Limb (tissue), 2 donors: Measurements from ENCODE around the gene THOP1.

Experiments
- DNase-seq, 2 donors: peaks; one replicate each; pipeline ENCODE4 v3.0.0-alpha.2; 2016; ENCODE audit errors: extremely low spot score in 2 of 2

THOP1 gene

DNA sequence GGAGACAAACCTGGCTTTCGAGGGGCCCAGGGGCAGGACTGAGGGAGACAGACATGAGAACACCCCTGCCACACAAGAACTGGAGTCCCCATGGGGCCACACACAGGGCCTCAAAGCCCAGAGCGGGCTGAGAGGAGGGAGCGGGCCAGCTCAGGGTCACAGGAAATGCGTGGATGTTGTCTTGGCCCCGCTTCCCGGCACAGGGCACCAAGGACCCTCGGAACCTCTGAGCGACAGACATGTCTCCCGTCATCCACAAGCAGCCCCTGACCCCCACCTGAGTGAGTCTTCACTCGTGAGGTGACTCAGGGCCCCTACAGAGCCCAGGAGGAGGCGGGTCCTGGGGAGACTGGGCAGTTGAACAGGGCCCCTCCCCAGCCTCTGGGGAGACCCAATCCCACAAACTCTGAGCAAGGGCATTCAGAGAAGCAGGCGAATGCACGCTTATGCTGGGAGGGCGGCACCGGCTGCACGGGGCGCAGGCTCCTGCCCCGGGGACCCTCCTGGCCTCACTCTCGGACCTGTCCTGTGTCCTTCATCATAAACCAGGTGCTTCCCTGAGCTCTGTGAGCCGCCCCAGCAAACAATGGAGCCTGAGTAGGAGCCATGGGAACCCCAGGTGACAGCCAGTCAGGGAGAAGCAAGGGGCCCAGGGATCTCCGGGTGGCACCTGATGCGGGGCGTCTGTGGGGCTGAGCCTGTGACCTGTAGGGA is 22.4 kb upstream of the THOP1 start:
- DNase-seq, result no peak

DNA sequence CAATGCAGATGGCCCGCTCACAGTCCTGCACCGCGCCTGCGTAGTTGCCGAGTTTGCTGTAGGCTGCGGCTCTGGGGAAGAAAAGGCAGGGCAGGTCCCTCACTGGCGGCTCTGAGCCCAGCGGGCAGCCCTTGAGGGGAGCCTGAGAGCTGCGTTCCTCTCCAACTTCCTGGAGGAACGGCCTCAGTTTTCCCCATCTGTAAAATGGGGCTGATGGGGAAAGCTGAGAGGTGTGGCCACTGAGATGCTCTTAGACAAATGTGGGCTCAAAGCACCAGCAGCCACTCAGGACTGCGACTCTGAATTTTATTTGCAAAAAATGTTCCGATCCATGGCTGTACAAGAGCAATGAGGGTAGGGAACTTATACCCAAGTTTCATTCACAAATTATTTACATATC is 21.6 kb upstream of the THOP1 start:
- no peak for DNase-seq

DNA sequence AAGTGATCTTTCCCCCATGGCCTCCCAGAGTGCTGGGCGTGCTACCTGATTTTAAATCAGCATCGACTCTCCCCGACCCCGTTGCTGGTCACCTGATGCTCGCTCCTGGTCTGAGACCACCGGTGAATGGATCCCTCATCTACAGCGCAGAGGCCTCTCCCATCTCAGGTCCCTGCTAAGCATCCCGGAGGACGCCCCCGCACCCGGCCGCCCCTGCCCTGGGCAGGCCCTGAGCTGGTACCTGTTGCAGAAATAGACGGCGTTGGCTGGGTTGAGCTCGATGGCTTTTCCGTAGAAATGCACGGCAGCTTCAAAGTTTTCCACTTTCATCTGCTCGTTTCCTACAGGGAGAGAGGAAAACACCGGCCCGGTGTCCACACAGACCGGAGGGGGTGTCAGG is 20.4 kb upstream of the THOP1 start:
- no peak for DNase-seq

DNA sequence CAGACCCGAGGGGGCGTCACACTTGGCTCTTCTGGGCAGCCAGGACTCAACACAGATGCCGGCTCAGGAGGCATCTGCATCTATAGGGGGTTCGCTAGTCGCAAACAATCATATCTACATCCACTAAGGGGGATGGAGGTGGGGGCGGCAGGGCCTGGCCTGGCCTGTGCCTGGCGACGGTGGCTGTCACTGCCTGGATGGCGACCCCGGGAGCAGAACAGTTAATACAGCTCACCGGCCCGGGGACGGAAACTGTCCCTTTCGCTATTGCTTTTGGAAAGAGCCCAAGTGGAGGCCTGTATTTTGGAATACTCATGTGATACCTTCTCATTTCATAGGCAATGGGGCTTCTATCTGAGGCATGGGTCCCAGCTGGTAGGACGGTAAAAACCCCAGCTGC is 19.9 kb upstream of the THOP1 start:
- no peak for DNase-seq

DNA sequence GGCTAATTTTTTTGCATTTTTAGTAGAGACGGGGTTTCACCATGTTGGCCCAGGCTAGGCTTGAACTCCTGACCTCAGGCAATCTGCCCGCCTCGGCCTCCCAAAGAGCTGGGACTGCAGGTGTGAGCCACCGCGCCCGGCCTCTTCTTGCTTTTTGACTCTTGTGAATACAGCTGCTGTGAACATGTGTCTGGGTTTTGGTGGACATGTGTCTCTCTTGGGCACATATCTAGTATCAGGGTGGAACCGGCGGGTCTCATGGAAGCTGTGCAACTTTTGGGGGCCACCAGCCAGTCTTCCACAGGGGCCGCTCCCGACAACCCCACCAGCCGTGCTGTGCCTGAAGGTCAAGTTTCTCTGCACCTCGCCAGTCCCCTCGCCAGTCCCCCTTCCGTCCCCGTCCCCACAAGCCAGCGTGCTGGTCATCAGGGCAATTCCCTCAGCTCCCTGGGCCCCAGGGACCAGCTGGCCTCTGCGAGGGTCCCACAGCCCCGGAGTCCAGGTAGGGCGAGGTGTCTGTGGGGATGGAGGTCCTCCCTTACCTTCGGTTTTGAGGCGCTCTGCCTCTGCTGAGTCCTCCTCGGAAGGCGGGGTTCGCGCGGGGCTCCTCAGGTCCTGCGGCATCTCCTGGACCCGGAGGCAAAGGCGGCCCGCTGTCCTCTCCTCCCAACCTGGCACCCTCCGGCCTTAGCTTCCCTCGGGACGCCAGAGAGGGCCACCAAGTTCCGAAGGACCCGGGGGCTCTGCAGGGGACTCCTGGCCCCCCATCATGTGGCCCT is 18.5 kb upstream of the THOP1 start:
- DNase-seq, result no peak

DNA sequence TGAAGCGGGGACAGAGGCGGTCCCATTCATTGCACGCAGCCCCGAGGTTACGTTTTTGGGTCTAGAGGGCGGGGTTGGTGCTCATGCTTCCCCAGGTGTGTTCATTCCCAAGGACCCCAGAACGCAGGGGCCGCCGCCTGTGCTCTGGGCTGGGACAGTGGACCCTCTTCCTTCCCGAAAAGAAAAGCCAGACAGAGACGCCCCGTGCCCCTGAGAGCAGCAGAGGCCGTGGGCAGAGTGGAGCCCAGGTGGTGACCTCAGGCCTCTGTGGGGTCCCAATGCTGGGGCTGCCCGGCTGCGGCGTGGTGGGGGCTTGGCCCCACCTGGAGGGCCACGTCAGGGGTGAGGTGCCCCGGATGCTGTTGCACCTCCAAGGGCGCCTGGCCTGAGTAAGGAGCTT is 17.6 kb upstream of the THOP1 start:
- DNase-seq, result no peak

DNA sequence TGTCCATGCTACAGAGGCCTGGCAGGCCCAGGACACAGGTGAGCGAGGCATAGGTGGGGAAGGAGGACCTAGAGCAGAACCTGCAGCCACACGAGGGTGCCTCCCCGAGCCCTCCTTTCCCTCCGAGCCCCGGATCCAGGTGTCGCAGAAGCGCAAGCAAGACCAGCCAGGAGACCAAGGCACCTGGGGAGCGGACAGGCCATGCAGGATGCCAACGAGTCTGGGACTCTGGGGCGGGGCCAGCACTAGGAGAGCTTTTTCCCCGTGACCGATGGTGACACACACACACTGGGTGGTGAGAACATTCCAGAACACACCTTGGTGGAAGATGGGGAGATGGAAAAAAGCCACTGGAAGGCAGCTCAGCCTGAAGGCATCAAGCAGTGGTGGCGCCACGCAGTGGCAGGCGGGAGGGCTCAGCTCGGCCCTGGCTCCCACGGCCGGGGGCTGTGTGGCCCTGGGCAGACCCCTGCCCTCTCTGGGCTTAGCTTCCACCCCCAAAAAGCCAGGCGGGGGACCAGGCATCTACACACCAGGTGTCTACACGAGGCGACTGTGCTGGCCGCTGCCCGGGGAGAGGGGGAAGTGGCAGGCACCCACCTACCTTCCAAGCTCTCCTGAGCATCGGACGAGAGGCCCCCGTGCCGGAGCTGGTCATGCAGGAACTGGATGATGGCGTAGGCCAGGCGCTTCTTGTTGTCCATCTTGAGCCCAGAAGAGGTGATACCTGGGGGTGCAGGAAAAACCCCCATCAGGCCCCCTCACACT is 16.8 kb upstream of the THOP1 start:
- no peak for DNase-seq

DNA sequence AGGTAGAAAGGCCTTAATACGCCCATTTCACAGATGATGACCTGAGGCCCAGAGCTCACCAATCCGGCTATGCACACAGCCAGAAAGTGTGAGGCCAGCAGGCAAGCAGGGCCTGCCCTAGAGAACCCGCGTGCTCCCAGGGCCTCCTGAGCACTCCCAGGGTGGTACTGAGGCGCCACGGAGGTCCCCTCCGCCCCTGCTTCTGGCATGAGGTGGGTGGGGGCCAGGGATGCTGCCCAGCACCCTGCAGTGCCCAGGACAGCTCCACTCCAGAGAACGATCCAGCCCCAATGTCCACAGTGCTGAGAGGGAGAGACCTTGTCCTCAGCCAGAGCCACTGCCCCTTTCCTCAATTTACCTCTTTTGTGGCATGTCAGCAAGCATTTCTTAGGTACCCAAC is 16.1 kb upstream of the THOP1 start:
- no peak for DNase-seq

DNA sequence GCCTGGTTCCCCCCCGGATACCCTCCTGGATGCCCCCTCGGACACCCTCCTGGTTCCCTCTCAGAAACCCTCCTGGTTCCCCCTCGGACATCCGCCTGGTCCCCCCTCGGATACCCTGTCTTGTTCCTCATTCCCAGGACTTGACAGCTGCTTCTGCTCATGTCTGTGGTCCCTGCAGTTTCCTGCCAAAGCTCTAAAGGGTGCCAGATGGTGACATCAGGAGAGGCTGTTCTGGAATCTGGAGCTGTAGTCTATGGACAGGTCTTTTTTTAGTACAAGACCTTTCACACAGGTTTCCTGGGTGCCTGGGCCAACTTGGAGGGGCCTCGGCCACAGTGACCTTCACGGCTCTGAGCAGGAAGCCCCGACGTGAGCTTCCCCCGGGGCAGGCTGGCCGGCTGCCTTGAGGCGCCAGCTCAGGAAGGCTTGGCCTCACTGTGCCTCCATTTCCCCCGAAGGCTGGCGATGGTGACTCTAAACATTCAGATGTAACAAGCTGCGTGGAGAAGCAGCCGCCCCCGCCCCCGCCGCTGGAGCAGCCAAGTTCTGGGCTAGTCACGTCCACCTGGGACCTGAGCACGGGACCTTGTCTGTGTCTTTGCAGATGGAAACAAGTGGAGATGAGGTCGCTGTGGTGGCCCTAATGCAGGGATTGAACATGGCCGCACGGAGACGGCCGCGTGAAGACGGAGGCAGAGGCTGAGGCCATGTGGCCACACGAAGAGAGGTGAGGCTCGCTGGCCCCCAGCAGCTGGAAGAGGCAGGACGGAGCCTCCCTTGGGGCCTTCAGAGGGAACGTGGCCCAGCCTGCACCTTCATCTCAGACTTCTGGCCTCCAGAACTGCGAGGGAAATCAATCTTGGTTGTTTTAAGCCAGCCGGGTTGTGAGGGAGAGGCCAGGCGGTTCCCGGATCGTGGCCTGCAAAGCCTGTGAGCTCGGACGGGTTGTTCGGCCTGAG is 15.0 kb upstream of the THOP1 start:
- DNase-seq, result peak in 1 of 2 donors; percentile 47

DNA sequence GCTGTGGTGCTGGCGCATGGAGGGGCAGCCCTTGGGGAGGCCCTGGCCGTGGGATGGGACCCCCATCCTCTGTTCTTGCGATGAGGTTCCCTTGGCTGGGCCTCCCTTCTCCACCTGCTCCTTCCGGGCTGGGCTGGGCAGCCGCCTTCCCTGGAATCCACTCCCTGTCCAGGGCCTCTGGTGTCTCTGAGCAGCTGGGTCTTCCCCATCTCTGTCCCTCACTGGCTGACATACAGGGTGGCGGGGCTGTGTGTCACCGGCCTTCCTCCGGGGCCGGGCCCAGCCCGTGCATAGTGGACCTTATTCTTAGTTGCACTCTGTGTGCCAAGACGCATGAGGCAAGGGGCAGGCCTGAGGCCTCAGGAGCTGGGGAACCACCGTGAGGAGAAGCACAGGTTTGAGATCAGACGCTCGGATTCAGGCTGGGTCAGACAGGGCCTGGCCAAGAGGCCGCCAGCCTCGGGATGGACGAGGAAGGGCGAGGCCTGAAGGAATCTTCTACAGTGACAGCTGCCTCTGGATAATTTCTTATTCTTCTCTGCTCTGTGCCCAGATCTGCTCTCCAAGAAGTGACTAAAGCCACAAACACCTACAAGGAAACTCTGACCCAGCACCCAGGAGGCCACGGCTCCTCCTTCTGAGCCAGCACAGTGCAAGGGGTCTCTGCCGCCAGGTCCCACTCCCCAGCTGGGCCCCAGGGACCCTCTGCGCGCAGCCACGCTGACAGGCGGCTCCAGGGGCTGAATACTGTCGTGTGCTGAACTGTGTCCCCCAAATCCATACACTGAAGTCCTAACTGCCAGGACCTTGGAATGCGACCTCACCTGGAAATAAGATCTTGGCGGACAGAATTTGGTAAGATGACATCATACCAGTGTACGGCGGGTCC is 13.3 kb upstream of the THOP1 start:
- DNase-seq, result peak in 1 of 2 donors; percentile 7

DNA sequence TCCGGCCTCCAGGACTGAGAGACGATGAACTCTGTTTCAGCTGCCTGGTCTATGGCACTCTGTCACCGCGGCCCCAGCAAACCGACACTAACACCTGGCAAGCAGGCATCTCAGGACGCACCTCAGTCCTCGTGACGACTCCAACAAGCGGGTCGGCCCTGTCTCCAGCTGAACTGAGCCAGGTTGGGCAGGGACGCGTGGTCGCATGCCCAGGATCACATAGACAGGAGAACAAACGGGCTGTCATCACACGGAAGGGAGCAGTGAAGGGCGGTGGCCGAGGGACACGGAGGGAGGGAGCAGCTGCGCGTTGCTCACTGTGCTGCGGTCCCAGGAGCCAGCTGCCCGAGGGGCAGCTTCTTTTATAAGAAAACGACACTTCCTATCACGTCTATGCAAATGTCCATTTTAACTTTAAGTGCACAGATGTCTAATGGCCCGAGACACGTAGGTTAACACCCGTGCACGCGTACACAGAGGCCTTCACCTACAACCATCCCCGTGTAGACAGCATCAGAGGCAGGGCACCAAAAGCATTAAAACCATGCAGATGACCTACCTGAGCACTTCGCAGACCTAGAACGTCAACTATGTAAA is 11.1 kb upstream of the THOP1 start:
- DNase-seq, result no peak

DNA sequence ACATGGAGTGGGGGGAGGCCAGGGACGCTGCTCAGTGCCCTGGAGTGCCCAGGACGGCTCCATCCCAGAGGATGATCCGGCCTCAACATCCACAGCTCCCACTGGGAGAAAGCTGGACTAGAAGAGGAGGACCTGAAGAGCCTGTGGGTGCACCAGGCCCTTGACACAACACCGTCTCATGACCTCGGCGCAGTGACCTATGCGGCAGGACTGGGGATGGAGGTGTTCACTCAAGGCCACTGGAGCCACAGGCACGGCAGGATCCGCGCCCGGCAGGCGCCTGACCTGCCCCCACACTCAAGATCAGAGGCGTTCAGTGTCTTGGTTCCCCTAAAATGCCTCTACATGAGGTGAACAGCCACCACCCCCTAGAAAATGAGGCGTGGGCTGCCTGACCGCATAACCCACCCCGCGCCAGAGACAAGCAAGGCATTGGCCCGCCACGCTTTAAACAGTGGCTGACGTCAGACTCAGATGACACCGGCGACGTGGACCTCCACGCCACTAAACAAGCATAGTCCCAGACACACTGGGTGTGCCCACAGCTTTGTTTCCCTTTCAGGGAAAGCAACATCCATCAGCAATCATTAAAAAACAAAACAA is 10.2 kb upstream of the THOP1 start:
- no peak for DNase-seq

DNA sequence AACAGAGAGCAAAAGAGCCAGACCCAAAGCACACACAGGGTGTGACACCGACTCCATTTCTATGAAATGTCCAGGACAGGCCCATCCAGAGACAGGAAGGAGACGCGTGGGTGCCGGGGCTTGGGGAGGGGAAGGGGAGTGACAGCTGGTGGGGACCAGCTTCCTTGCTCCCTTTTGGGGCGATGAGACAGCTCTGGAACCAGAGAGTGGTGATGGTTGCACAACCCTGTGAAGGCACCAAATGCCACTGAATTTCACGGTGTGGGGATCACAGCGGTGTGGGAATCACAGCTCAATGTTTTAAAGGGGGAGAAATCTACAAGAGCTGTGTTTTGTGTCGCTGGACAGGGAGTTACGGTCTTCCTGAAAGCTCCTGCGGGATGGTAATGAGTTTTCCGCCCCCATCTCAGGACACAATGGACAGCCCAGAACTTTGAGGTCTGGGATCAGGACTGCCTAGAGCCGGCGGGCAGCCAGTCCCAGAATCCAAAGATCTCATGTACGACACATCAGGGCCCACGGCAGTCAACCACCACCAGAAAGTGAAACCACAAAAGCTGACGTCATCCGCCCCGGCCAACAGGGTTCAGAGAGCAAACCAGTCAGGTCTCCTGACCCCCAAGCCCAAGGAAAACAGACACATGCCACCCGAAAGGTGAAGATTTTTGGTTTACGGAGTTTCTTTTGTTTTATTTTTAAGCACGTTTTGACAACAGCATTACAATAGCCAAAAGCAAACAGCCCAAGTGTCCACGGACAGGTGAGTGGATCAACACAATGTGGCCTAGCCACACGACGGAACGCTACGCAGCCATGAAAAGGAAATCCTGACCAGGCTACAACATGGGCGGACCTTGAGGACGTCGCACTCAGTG is 9.5 kb upstream of the THOP1 start:
- DNase-seq, result no peak

DNA sequence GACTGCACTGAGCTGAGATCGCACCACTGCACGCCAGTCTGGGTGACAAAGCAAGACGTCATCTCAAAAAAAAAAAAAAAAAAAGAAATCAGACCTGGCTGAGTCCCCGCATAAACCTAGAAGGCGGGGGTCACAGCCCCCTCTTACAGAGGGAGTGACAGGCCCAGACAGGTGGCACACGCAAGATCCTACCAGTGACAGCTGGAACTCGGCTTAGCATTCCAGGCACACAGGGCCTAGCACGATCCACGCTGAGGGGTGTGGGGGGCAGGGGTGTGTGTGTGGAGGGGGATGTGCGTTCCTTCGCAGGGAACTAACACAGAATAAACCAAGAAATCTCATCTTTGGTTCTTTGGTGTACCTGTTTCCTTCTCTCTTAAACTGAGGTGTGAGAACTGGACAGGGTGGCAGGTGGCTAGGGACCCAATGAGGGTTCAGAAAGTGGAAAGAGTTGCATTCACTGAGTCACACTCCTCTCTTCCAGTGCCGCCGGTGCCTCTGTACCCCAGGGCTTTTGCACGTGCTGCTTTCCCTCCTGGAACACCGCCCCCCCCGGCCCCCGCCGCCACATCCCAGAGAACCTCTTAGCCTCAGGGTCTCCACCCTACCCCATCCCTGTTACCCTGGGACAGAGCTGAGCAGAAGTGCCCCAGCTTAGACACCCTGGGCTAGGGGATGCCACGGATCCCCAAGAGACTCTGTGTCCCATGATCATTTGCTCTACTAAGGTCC is 7.2 kb upstream of the THOP1 start:
- DNase-seq, result peak in 1 of 2 donors; percentile 23

DNA sequence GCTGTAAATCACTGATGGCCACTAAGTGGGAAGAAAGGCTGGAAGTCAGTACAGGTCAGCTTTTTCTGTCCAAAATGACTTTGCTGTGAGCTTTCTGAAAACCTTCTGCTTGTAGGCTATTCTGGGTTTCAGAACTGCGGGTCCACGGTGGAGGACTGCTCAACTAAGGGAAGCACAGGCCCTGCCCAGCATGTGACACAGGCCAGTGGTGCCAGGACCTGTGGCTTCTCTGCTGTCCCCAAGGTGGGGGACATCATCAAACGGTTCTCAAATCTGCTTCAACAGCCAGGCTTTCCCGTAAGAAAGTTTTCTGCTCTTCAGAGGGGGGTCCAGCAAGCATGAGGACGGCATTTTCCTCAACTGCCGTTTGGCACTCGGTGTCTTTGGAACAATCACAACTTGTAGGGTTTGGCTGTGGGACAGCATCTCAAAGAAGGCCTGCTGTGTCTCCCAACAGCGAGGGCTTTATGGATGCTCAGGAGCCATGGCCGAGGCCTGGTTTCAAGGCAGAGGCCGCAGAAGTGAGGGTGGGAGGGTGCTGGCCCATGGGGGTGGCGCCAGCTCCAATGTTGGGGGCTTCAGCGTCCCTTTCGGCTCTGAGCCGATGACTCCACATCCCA is 6.1 kb upstream of the THOP1 start:
- no peak for DNase-seq

DNA sequence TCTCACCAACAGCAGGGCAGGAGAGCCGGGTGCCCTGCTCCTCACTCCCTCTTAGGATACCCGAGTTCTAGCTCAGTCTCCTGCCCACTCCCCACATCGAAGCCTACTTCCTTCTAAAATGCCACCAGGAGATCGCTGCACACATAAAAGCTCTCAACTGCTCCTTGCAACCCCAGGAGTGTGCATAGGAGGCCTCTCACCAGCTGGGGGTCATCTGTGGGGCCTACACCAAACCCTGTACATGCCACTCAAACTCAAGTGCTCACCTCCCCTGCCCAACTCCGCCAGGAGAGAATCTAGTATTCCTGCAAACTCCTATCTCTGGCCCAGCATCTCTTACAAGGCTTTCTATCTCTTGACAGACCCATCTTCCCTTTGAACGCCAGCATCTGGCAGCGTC is 5.0 kb upstream of the THOP1 start:
- DNase-seq, result no peak

DNA sequence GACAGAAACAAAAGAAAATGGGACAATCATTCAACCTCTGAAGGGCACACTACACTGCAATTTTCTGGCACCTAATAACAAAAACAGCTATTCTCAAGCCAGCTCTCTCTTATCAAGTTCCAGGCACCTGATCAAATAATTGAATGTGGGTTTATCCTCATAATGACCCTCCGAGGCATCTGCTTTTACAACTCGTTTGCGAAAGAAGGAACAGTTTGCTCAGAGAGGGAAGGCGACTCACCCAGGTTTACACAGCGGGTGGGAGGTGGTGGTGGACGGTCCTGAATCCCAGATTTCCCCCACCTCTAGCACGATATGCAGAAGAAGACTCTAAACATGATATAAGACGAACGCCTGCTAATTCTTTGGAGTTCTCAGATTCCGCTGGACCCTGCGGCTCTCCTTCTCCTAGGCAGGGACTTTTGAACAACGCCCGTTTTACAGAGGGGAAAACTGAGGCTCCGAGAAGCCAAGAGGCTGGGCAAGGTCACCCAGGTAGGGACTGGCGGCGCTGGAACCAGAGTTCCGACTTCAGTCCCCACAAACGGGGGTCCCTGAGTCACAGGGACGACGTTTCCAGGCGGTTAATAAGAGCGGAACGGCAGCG is 2.9 kb upstream of the THOP1 start:
- DNase-seq, result no peak
